ENCODE results near the gene MAP3K6.

Gene MAP3K6

DNA sequence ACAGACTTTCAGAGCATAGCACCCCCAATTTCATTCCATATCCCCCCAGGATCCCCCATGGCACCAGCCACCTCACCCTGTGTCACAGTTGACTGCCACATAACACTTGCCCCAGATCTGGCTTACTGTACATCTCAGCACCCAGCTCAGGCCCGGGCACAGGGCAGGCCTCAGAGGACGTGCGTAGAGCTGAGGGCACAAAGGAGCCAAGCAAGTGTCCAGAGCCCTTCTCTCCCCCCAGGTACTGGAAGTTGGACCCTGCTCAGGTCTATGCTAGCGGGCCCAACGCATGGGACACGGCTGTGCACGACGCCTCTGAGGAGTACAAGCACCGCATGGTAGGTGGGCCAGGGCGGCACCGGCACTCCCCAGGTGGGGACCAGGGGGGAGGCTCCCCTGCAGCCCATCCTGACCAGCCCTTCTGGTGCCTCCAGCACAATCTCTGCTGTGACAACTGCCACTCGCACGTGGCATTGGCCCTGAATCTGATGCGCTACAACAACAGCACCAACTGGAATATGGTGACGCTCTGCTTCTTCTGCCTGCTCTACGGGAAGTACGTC is 33.0 kb downstream of the MAP3K6 start:
- DNase-seq, result no peak

GRCh38 chr1:27332536-27333281 is 34.1 kb downstream of the MAP3K6 start:
- peak; percentile 60 for DNase-seq

- no peak for DNase-seq
Measured at GRCh38 chr1:27331922-27332321, 34.8 kb downstream of the MAP3K6 start.

DNA sequence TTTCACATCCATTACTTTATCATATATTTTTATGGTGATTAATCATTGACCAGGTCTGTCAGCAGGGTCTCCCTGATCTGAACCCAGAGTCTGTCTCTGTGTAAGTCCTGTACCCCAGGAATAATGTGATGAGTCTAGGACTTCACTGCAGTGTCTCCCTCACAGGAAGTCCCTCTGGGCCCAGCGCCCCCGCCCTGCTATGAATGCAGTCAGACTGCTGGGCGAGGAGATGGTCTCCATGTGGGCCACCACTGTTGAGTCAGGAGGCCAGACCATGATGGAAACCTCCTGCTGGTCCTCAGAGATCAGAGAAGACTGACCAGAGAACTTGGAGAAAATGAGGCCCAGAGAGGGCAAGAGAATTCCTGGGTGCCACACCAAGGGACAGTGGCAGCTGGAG is 35.3 kb downstream of the MAP3K6 start:
- DNase-seq, result no peak

- DNase-seq, result no peak
Measured at GRCh38 chr1:27330786-27331185, 36.0 kb downstream of the MAP3K6 start.

DNA sequence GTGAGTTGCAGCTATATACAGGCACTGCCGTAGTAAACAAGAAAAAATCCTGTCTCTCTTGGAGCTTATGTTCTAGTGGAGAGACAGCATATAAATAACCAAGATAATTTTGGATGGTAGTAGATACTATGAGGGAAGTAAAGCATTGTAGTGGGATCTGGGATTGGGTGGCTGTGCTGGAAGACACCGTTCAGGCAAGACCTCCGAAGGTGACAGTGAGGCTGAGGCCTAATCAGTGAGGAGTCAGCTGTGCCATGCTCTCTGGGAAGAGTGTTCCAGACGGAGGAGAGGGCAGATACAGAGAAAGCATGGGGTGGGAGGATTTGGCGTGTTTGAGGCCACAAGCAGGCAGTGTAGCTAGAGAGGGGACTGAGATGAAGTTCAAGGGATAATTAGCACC is 38.8 kb downstream of the MAP3K6 start:
- DNase-seq, result no peak

DNA sequence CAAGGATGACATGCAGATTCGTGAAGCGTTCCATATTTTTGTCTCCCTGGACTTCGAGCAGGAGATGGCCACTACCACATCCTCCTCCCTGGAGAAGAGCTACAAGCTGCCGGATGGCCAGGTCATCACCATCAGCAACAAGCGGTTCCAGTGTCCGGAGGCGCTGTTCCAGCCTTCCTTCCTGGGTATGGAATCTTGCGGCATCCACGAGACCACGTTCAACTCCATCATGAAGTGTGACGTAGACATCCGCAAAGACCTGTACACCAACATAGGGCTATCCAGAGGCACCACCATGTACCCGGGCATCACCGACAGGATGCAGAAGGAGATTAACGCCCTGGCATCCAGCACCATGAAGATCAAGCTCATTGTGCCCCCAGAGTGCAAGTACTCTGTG is 41.5 kb downstream of the MAP3K6 start:
- no peak for DNase-seq

DNA sequence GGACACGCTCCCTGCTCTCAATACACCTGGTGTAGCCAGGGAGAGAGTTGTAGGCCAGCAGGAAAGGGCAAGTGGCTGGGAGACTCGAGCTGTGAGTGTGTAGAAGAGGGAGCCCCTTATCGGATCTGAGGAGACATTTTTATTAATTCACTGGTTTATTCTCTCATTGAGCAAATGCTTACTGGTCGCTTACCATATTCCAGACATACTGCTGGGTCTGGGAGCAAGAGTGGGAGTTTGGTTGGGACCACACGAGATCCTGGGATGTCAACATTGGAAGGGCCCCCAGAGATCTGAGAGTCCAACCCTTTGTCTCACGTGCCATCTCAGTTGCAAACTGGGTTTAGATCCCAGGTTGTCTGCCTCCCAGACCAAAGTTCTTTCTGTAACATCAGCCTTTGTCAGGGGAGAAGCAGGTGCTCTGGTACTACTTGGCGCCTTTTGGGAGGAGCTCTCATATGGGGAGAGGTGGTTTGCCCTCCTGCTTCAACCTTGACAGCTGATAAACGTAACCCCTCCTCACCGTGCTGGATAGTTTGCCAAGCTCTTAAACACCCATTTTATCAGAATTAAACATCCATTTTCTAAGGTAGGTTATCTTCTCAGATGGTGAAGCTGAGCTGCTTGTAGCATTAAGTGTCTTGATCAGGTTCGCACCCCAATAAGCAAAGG is 44.1 kb downstream of the MAP3K6 start:
- DNase-seq, result no peak

DNA sequence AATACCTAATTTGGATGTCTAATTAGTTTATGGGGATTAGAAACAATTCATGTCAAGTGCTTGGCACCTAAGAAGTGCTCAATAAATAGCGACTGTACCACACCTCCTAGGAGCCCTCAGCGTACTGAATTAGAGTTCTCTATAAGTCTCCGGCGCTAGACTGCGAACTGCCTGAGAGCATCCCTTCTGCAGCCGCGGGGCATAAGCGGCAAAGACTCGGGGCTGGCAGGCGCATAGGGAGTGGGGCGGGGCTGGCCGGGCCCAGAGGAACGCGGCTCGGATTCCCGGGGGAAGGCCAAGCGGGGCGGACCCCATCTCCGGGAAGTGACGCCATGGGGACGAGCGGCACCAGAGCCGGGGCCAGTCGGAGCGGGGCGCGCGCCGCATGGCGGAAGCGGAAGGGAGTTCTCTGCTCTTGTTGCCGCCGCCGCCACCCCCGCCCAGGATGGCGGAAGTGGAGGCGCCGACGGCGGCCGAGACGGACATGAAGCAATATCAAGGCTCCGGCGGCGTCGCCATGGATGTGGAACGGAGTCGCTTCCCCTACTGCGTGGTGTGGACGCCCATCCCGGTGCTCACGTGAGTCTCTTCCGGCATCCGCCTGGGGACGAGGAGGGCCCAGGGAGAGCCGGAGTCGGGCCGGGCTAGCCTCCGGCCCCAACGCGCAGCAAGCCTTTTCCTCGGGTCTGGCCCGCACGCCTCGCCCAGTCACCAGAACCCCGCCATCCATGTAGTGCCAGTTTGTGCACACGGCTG is 44.8 kb downstream of the MAP3K6 start, which contains the start of gene TMEM222:
Gene TMEM222, plus strand, starts transcription at position 351 of the 756 bp plus-strand sequence. Its CDS starts 35 bp downstream, at position 386.
- peak; percentile 97 for DNase-seq

GRCh38 chr1:27318596-27318995 is 48.2 kb downstream of the MAP3K6 start:
- no peak for DNase-seq

- no peak for DNase-seq
Measured at GRCh38 chr1:27318136-27318535, 48.6 kb downstream of the MAP3K6 start.

- no peak for DNase-seq
Measured at GRCh38 chr1:27316860-27317259, 49.9 kb downstream of the MAP3K6 start.

DNA sequence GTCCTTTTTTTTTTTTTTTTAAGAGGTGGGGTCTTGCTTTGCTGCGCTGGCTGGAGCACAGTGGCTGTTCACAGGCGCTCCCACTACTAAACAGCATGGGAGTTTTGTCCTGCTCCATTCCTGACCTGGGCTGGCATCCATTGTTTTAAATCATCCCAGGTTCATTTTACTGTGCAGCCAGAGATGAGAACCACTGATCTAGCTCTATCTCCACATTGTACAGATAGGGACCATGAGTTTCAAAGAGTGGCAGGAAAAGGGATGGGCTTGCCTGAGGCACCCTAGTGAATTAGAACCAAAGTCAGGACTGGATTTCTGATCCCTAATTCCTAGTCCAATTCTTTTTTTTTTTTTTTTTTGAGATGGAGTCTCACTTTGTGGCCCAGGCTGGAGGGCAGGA is 52.0 kb downstream of the MAP3K6 start:
- DNase-seq, result no peak

GRCh38 chr1:27314169-27314568 is 52.6 kb downstream of the MAP3K6 start:
- no peak for DNase-seq

- DNase-seq, result no peak
Measured at GRCh38 chr1:27307874-27308598, 58.7 kb downstream of the MAP3K6 start.

GRCh38 chr1:27306892-27307761 is 59.6 kb downstream of the MAP3K6 start:
- DNase-seq, result no peak

- no peak for DNase-seq
Measured at GRCh38 chr1:27306071-27306470, 60.7 kb downstream of the MAP3K6 start.
